Measurements from ENCODE around the gene DNAH2. TPM values are rescaled to one million over a fixed set of nuclear protein-coding genes. Genes with fewer than 3 reads are reported as not detected.

Gene DNAH2
- total and polyA plus RNA-seq, 4 experiments from 2014 or later, result not detected

DNA sequence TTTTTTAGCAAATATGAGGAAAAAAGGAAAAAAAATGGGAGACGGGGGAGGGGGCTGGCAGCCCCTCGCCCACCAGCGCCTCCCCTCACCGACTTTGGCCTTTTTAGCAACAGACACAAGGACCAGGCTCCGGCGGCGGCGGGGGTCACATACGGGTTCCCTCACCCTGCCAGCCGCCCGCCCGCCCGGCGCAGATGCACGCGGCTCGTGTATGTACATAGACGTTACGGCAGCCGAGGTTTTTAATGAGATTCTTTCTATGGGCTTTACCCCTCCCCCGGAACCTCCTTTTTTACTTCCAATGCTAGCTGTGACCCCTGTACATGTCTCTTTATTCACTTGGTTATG is 136.1 kb downstream of the DNAH2 start:
- H3K9me3 Mint-ChIP-seq, result no peaks in the 10 kb centered on the region
- Histone ChIP-seq H3K4me3 (ENCODE audit: low read length in 2 of 2) (no peak overlapping the region), H3K27me3 (ENCODE audit: insufficient read depth, low read length) (no peaks in the 10 kb centered on the region), H3K36me3 (ENCODE audit: insufficient read depth, low read length) (peaks cover 16% of the 10 kb centered on the region), H3K4me1 (ENCODE audit: insufficient read depth, low read length) (peaks cover 39% of the 10 kb centered on the region), H3K27ac (ENCODE audit: low read depth, low read length) (no peak overlapping the region), H3K9me3 (ENCODE audit: control insufficient read depth in 1 of 2, low read length in 2 of 2) (no peaks in the 10 kb centered on the region)
- intact Hi-C loops (cut with micrococcal nuclease), result no loop called here
- peaks cover 0 to 27% of the 10 kb centered on the region in 2 donors for H3K36me3 Mint-ChIP-seq
- no peaks in the 10 kb centered on the region for H3K27me3 Mint-ChIP-seq
- peaks cover 15 to 21% (median 19%) of the 10 kb centered on the region in 4 donors for H3K4me1 Mint-ChIP-seq
- ChIA-PET POLR2A (ENCODE audit: partially characterized antibody) (interaction anchor here (0.6 to 13.6 kb wide), 4 partner anchors 9 to 418 kb away, joined by 3 to 238 read pairs (median 4); partner anchors contain the start of gene KDM6B), CTCF (ENCODE audit: partially characterized antibody) (no interaction called here)
- H3K27ac Mint-ChIP-seq, result peak overlapping the region in 2 of 7 donors; percentile 77 to 80
- H3K4me3 Mint-ChIP-seq, result peak overlapping the region in 1 of 8 donors; percentile 27
- DNase-seq, result peak in 1 of 5 donors; percentile 46

DNA sequence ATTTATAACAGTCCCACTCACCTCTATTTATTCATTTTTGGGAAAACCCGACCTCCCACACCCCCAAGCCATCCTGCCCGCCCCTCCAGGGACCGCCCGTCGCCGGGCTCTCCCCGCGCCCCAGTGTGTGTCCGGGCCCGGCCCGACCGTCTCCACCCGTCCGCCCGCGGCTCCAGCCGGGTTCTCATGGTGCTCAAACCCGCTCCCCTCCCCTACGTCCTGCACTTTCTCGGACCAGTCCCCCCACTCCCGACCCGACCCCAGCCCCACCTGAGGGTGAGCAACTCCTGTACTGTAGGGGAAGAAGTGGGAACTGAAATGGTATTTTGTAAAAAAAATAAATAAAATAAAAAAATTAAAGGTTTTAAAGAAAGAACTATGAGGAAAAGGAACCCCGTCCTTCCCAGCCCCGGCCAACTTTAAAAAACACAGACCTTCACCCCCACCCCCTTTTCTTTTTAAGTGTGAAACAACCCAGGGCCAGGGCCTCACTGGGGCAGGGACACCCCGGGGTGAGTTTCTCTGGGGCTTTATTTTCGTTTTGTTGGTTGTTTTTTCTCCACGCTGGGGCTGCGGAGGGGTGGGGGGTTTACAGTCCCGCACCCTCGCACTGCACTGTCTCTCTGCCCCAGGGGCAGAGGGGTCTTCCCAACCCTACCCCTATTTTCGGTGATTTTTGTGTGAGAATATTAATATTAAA is 136.7 kb downstream of the DNAH2 start:
- Mint-ChIP-seq H3K9me3 (no peaks in the 10 kb centered on the region), H3K4me1 (peaks cover 15 to 23% (median 20%) of the 10 kb centered on the region in 4 donors), H3K27ac (peak overlapping the region in 2 of 7 donors; percentile 77 to 80), H3K4me3 (no peak overlapping the region), H3K27me3 (no peaks in the 10 kb centered on the region), H3K36me3 (peaks cover 0 to 27% of the 10 kb centered on the region in 2 donors)
- H3K27me3 ChIP-seq (ENCODE audit: insufficient read depth, low read length), result no peaks in the 10 kb centered on the region
- H3K4me1 ChIP-seq (ENCODE audit: insufficient read depth, low read length), result peaks cover 44% of the 10 kb centered on the region
- ChIA-PET POLR2A (ENCODE audit: partially characterized antibody) (interaction anchor here (1.6 to 13.6 kb wide), 2 partner anchors 9 to 20 kb away, joined by 6 to 238 read pairs; partner anchors contain the start of gene KDM6B), CTCF (ENCODE audit: partially characterized antibody) (no interaction called here)
- H3K9me3 ChIP-seq (ENCODE audit: control insufficient read depth in 1 of 2, low read length in 2 of 2), result no peaks in the 10 kb centered on the region
- H3K4me3 ChIP-seq (ENCODE audit: low read length in 2 of 2), result no peak overlapping the region
- intact Hi-C loops (cut with micrococcal nuclease), result no loop called here
- no peak overlapping the region for H3K27ac ChIP-seq (ENCODE audit: low read depth, low read length)
- peaks cover 16% of the 10 kb centered on the region for H3K36me3 ChIP-seq (ENCODE audit: insufficient read depth, low read length)
- peak in 1 of 5 donors; percentile 42 for DNase-seq

GRCh38 chr17:7854851-7855659 is 137.5 kb downstream of the DNAH2 start, which contains the start of gene TMEM88:
Gene TMEM88 (plus strand): TSS chr17:7855066. CDS start chr17:7855075, 9 bp downstream.
- no peak within 1 kb of the TSS for H3K4me3 ChIP-seq (ENCODE audit: low read length in 2 of 2)
- Mint-ChIP-seq H3K9me3 (no peaks in the 10 kb centered on the region), H3K27ac (peak within 1 kb of the TSS in 4 of 7 donors; percentile 35 to 80 (median 76)), H3K4me1 (peaks cover 15 to 23% (median 22%) of the 10 kb centered on the region in 4 donors), H3K27me3 (no peaks in the 10 kb centered on the region), H3K36me3 (peaks cover 5 to 23% of the 10 kb centered on the region in 2 donors), H3K4me3 (no peak within 1 kb of the TSS)
- ChIA-PET CTCF (ENCODE audit: partially characterized antibody) (interaction anchor here (1.0 to 2.6 kb wide), 2 partner anchors 34 to 135 kb away, joined by 3 to 16 read pairs; no protein-coding TSS in a partner anchor), POLR2A (ENCODE audit: partially characterized antibody) (interaction anchor here (1.4 to 5.1 kb wide), 4 partner anchors 9 to 61 kb away, joined by 3 to 45 read pairs (median 34); partner anchors contain the start of gene RNF227)
- peaks cover 10% of the 10 kb centered on the region for H3K36me3 ChIP-seq (ENCODE audit: insufficient read depth, low read length)
- intact Hi-C loops (cut with micrococcal nuclease), result loop anchor here (5.0 kb wide), 1 partner anchor 283 kb away; no protein-coding TSS in a partner anchor
- H3K27me3 ChIP-seq (ENCODE audit: insufficient read depth, low read length), result no peaks in the 10 kb centered on the region
- peaks cover 45% of the 10 kb centered on the region for H3K4me1 ChIP-seq (ENCODE audit: insufficient read depth, low read length)
- no peak within 1 kb of the TSS for H3K27ac ChIP-seq (ENCODE audit: low read depth, low read length)
- DNase-seq, result peak in 1 of 5 donors; percentile 61
- no peaks in the 10 kb centered on the region for H3K9me3 ChIP-seq (ENCODE audit: control insufficient read depth in 1 of 2, low read length in 2 of 2)

GRCh38 chr17:7855660-7856010 is 138.1 kb downstream of the DNAH2 start:
- H3K9me3 Mint-ChIP-seq, result no peaks in the 10 kb centered on the region
- H3K27ac ChIP-seq (ENCODE audit: low read depth, low read length), result no peak overlapping the region
- H3K27ac Mint-ChIP-seq, result no peak overlapping the region
- H3K36me3 ChIP-seq (ENCODE audit: insufficient read depth, low read length), result peaks cover 10% of the 10 kb centered on the region
- ChIA-PET CTCF (ENCODE audit: partially characterized antibody) (interaction anchor here (0.7 to 2.6 kb wide), 4 partner anchors 18 to 342 kb away, joined by 3 to 16 read pairs (median 5); no protein-coding TSS in a partner anchor), POLR2A (ENCODE audit: partially characterized antibody) (interaction anchor here (1.4 to 5.1 kb wide), 8 partner anchors 10 to 169 kb away, joined by 3 to 73 read pairs (median 27); partner anchors contain the start of genes KCNAB3, KDM6B, RNF227 and TP53)
- H3K27me3 ChIP-seq (ENCODE audit: insufficient read depth, low read length), result no peaks in the 10 kb centered on the region
- peaks cover 45% of the 10 kb centered on the region for H3K4me1 ChIP-seq (ENCODE audit: insufficient read depth, low read length)
- H3K4me3 Mint-ChIP-seq, result no peak overlapping the region
- intact Hi-C loops (cut with micrococcal nuclease), result loop anchor here (5.0 kb wide), 1 partner anchor 283 kb away; no protein-coding TSS in a partner anchor
- no peak overlapping the region for H3K4me3 ChIP-seq (ENCODE audit: low read length in 2 of 2)
- no peak for DNase-seq
- H3K27me3 Mint-ChIP-seq, result no peaks in the 10 kb centered on the region
- H3K9me3 ChIP-seq (ENCODE audit: control insufficient read depth in 1 of 2, low read length in 2 of 2), result no peaks in the 10 kb centered on the region
- peaks cover 15 to 23% (median 21%) of the 10 kb centered on the region in 4 donors for H3K4me1 Mint-ChIP-seq
- peaks cover 5 to 20% of the 10 kb centered on the region in 2 donors for H3K36me3 Mint-ChIP-seq

- CTCF ChIA-PET (ENCODE audit: partially characterized antibody), result interaction anchor here (0.7 to 2.6 kb wide), 13 partner anchors 12 to 342 kb away, joined by 3 to 16 read pairs (median 5); no protein-coding TSS in a partner anchor
- Histone ChIP-seq H3K27me3 (ENCODE audit: insufficient read depth, low read length) (no peaks in the 10 kb centered on the region), H3K4me3 (ENCODE audit: low read length in 2 of 2) (peak overlapping the region; percentile 67 to 96), H3K9me3 (ENCODE audit: control insufficient read depth in 1 of 2, low read length in 2 of 2) (no peaks in the 10 kb centered on the region), H3K4me1 (ENCODE audit: insufficient read depth, low read length) (peaks cover 40% of the 10 kb centered on the region), H3K27ac (ENCODE audit: low read depth, low read length) (peak overlapping the region; percentile 81), H3K36me3 (ENCODE audit: insufficient read depth, low read length) (peaks cover 10% of the 10 kb centered on the region)
- intact Hi-C loops (cut with micrococcal nuclease), result loop anchor here (5.0 kb wide), 1 partner anchor 284 kb away; no protein-coding TSS in a partner anchor
- no peaks in the 10 kb centered on the region for H3K27me3 Mint-ChIP-seq
- DNase-seq, result peak in 3 of 5 donors; percentile 33 to 75 (median 33)
- H3K9me3 Mint-ChIP-seq, result no peaks in the 10 kb centered on the region
- POLR2A ChIA-PET (ENCODE audit: partially characterized antibody), result interaction anchor here (0.8 to 5.1 kb wide), 18 partner anchors 10 to 420 kb away, joined by 3 to 73 read pairs (median 10); partner anchors contain the start of genes CNTROB, KCNAB3, KDM6B and MPDU1
- peaks cover 9 to 20% (median 16%) of the 10 kb centered on the region in 4 donors for H3K4me1 Mint-ChIP-seq
- peaks cover 5 to 16% of the 10 kb centered on the region in 2 donors for H3K36me3 Mint-ChIP-seq
- H3K4me3 Mint-ChIP-seq, result no peak overlapping the region
- no peak overlapping the region for H3K27ac Mint-ChIP-seq
Measured at GRCh38 chr17:7856011-7856810, 138.7 kb downstream of the DNAH2 start.
